ENCODE results near the gene G6PD. TPM values are rescaled to one million over a fixed set of nuclear protein-coding genes. Genes with fewer than 3 reads are reported as not detected.

G6PD gene
- total RNA-seq, 1 experiment from 2014 or later, result 72.8 TPM

DNA sequence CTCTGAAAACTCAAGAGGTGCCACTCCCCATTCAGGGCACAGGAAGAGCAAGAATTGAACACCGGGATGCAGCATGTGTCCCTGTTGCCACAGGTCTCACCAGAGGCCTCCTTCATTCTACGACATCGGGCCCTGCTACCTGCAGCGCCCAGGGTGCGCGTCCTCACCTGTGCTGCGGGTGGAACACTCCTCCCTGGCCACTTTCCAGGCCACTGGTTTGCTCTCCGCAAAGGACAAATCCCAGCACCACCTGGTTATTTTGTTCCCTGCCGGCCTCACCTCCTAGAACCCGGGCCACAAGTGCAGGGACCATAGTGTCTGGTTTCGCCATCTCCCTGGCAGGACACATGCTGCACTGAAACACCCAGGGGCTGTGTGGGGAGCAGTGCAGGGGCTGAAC, 16.4 kb downstream of the G6PD start (continued):
- TF ChIP-seq AR (CRISPR knock-in tag; IDR thresholded peaks at IDR 0.05), result no peak
- TF ChIP-seq CREB1 (CRISPR knock-in tag; IDR thresholded peaks at IDR 0.05), result no peak

DNA sequence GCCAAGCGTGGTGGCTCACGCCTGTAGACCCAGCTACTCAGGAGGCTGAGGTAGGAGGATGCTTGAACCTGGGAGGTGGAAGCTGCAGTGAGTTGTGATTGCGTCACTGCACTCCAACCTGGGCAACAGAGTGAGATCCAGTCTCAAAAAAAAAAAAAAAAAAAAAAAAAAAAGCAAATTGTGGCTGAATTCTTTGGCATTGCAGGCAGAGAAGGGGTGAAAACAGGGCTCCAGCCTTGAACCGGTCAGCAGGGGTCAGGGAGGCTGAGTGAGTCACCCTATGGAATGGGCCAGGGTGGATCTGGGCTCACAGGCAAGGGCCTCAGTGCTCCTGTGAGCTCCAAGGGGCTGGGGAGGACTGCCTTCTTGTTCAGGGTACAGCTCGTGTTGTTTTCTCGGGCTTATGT, 17.4 kb downstream of the G6PD start:
- H3K4me3 Mint-ChIP-seq, result no peak overlapping the region

GRCh38 chrX:154526901-154527675, 19.6 kb downstream of the G6PD start:
- Mint-ChIP-seq H3K4me1 (peaks cover 10% of the 10 kb centered on the region; the same call in 1 of the 2 replicates), H3K9me3 (no peaks in the 10 kb centered on the region), H3K4me3 (peak overlapping the region; percentile 54), H3K36me3 (0 out of 2 replicates have a peak, but pooled peaks cover 4% of the 10 kb centered on the region), H3K27me3 (ENCODE audit: low read depth) (peaks cover 43% of the 10 kb centered on the region), H3K27ac (no peak overlapping the region)
- peak; percentile 73 for DNase-seq (ENCODE audit: low spot score)
- POLR2A ChIA-PET, result interaction anchor here (0.6 to 1.6 kb wide), 4 partner anchors 10 to 709 kb away, joined by 4 to 13 read pairs (median 6); partner anchors contain the start of gene SLC10A3
- CTCF ChIA-PET, result interaction anchor here (0.6 to 1.8 kb wide), 19 partner anchors 8 to 221 kb away, joined by 3 to 20 read pairs (median 3); partner anchors contain the start of genes FAM3A, FLNA, PLXNA3 and RPL10
- peak; percentile 95 for ATAC-seq
- no peak for TF ChIP-seq IRF1 (CRISPR knock-in tag; IDR thresholded peaks at IDR 0.05)
- no peak for TF ChIP-seq E2F4 (CRISPR knock-in tag; IDR thresholded peaks at IDR 0.05; ENCODE audit: borderline replicate concordance, low read depth)
- TF ChIP-seq, protein P1, sequence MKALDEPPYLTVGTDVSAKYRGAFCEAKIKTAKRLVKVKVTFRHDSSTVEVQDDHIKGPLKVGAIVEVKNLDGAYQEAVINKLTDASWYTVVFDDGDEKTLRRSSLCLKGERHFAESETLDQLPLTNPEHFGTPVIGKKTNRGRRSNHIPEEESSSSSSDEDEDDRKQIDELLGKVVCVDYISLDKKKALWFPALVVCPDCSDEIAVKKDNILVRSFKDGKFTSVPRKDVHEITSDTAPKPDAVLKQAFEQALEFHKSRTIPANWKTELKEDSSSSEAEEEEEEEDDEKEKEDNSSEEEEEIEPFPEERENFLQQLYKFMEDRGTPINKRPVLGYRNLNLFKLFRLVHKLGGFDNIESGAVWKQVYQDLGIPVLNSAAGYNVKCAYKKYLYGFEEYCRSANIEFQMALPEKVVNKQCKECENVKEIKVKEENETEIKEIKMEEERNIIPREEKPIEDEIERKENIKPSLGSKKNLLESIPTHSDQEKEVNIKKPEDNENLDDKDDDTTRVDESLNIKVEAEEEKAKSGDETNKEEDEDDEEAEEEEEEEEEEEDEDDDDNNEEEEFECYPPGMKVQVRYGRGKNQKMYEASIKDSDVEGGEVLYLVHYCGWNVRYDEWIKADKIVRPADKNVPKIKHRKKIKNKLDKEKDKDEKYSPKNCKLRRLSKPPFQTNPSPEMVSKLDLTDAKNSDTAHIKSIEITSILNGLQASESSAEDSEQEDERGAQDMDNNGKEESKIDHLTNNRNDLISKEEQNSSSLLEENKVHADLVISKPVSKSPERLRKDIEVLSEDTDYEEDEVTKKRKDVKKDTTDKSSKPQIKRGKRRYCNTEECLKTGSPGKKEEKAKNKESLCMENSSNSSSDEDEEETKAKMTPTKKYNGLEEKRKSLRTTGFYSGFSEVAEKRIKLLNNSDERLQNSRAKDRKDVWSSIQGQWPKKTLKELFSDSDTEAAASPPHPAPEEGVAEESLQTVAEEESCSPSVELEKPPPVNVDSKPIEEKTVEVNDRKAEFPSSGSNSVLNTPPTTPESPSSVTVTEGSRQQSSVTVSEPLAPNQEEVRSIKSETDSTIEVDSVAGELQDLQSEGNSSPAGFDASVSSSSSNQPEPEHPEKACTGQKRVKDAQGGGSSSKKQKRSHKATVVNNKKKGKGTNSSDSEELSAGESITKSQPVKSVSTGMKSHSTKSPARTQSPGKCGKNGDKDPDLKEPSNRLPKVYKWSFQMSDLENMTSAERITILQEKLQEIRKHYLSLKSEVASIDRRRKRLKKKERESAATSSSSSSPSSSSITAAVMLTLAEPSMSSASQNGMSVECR (CRISPR knock-in tag; IDR thresholded peaks at IDR 0.05; ENCODE audit: borderline replicate concordance), result no peak
- TF ChIP-seq ATF6 (CRISPR knock-in tag; IDR thresholded peaks at IDR 0.05), result no peak
- no peak for TF ChIP-seq MXD4 (CRISPR knock-in tag; IDR thresholded peaks at IDR 0.05; ENCODE audit: borderline replicate concordance)
- no peak for TF ChIP-seq NFE2L1 (CRISPR knock-in tag; IDR thresholded peaks at IDR 0.05)
- TF ChIP-seq, protein P2, sequence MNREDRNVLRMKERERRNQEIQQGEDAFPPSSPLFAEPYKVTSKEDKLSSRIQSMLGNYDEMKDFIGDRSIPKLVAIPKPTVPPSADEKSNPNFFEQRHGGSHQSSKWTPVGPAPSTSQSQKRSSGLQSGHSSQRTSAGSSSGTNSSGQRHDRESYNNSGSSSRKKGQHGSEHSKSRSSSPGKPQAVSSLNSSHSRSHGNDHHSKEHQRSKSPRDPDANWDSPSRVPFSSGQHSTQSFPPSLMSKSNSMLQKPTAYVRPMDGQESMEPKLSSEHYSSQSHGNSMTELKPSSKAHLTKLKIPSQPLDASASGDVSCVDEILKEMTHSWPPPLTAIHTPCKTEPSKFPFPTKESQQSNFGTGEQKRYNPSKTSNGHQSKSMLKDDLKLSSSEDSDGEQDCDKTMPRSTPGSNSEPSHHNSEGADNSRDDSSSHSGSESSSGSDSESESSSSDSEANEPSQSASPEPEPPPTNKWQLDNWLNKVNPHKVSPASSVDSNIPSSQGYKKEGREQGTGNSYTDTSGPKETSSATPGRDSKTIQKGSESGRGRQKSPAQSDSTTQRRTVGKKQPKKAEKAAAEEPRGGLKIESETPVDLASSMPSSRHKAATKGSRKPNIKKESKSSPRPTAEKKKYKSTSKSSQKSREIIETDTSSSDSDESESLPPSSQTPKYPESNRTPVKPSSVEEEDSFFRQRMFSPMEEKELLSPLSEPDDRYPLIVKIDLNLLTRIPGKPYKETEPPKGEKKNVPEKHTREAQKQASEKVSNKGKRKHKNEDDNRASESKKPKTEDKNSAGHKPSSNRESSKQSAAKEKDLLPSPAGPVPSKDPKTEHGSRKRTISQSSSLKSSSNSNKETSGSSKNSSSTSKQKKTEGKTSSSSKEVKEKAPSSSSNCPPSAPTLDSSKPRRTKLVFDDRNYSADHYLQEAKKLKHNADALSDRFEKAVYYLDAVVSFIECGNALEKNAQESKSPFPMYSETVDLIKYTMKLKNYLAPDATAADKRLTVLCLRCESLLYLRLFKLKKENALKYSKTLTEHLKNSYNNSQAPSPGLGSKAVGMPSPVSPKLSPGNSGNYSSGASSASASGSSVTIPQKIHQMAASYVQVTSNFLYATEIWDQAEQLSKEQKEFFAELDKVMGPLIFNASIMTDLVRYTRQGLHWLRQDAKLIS (CRISPR knock-in tag; IDR thresholded peaks at IDR 0.05; ENCODE audit: borderline replicate concordance), result no peak

More for the DNA sequence above, 17.4 kb downstream of the G6PD start:
- peaks cover 22% of the 10 kb centered on the region for H3K27me3 Mint-ChIP-seq (ENCODE audit: low read depth)
- no peak for DNase-seq (ENCODE audit: low spot score)
- ATAC-seq, result no peak
- H3K36me3 Mint-ChIP-seq, result peaks cover 12% of the 10 kb centered on the region; the same call in 1 of the 2 replicates
- POLR2A ChIA-PET, result no interaction called here
- no peak for TF ChIP-seq GRHL2 (CRISPR knock-in tag; IDR thresholded peaks at IDR 0.05; ENCODE audit: insufficient replicate concordance, severe bottlenecking)
- no peak for TF ChIP-seq RORB (CRISPR knock-in tag; IDR thresholded peaks at IDR 0.05)
- no peak for TF ChIP-seq ZNF232 (CRISPR knock-in tag; IDR thresholded peaks at IDR 0.05)
- TF ChIP-seq ELF4 (CRISPR knock-in tag; IDR thresholded peaks at IDR 0.05; ENCODE audit: low read depth), result no peak
- TF ChIP-seq, protein P3, sequence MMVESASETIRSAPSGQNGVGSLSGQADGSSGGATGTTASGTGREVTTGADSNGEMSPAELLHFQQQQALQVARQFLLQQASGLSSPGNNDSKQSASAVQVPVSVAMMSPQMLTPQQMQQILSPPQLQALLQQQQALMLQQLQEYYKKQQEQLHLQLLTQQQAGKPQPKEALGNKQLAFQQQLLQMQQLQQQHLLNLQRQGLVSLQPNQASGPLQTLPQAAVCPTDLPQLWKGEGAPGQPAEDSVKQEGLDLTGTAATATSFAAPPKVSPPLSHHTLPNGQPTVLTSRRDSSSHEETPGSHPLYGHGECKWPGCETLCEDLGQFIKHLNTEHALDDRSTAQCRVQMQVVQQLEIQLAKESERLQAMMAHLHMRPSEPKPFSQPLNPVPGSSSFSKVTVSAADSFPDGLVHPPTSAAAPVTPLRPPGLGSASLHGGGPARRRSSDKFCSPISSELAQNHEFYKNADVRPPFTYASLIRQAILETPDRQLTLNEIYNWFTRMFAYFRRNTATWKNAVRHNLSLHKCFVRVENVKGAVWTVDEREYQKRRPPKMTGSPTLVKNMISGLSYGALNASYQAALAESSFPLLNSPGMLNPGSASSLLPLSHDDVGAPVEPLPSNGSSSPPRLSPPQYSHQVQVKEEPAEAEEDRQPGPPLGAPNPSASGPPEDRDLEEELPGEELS (CRISPR knock-in tag; IDR thresholded peaks at IDR 0.05), result no peak
- CTCF ChIA-PET, result no interaction called here
- H3K9me3 Mint-ChIP-seq, result no peaks in the 10 kb centered on the region
- no peak overlapping the region for H3K27ac Mint-ChIP-seq
- peaks cover 10% of the 10 kb centered on the region; the same call in 1 of the 2 replicates for H3K4me1 Mint-ChIP-seq
